Glutamatergic neuron (in vitro differentiated cells): ENCODE measurements around the gene CELF2. TPM values are rescaled to one million over a fixed set of nuclear protein-coding genes. Genes with fewer than 3 reads are reported as not detected.

Experiments
- DNase-seq: peaks from one replicate; pipeline ENCODE4 v3.0.0; 2022
- H3K27ac Mint-ChIP-seq: one replicate; pipeline ENCODE4 v1.8.0; 2020; ENCODE audit warnings: mild to moderate bottlenecking, mixed read lengths, inconsistent platforms; ENCODE audit not compliant: unreplicated experiment
- H3K27me3 Mint-ChIP-seq: one replicate; pipeline ENCODE4 v1.8.0; 2020; ENCODE audit warnings: mild to moderate bottlenecking, moderate library complexity, mixed read lengths, inconsistent platforms; ENCODE audit not compliant: unreplicated experiment
- H3K36me3 Mint-ChIP-seq: one replicate; pipeline ENCODE4 v1.8.0; 2020; ENCODE audit warnings: mild to moderate bottlenecking, mixed read lengths, inconsistent platforms; ENCODE audit not compliant: unreplicated experiment
- H3K4me1 Mint-ChIP-seq: one replicate; pipeline ENCODE4 v1.8.0; 2020; ENCODE audit warnings: mild to moderate bottlenecking, low read depth, mixed read lengths, inconsistent platforms; ENCODE audit not compliant: unreplicated experiment
- H3K4me3 Mint-ChIP-seq: one replicate; pipeline ENCODE4 v1.8.0; 2020; ENCODE audit warnings: mild to moderate bottlenecking, mixed read lengths, inconsistent platforms; ENCODE audit not compliant: unreplicated experiment
- H3K9me3 Mint-ChIP-seq: one replicate; pipeline ENCODE4 v1.8.0; 2020; ENCODE audit warnings: mild to moderate bottlenecking, moderate library complexity, mixed read lengths, inconsistent platforms; ENCODE audit not compliant: unreplicated experiment
- total RNA-seq: library from RNA; stranded (reverse); fragmentation: NEBNext Ultra II Directional; extraction: Animal tissue kit (Norgen Biotek cat#: 25700); gene quantifications from one replicate; pipeline ENCODE4 v1.2.1, GENCODE V29; 2021; ENCODE audit not compliant: unreplicated experiment
- TF ChIP-seq, protein P1 (sequence below): fragments of 200-600 bp; sonication (generic); IDR thresholded peaks from one replicate; pipeline ENCODE4 v1.5.0; 2021; ENCODE audit not compliant: partially characterized antibody, unreplicated experiment

CELF2 gene
- total RNA-seq, 1 donor from 2014 or later = 47.4 TPM

- Mint-ChIP-seq H3K36me3 (no peaks in the 10 kb centered on the region), H3K27ac (peak overlapping the region; percentile 54), H3K9me3 (peaks cover 6% of the 10 kb centered on the region), H3K27me3 (peaks cover 8% of the 10 kb centered on the region), H3K4me1 (peaks cover 30% of the 10 kb centered on the region), H3K4me3 (peak overlapping the region; percentile 78)
- TF ChIP-seq, protein P1, sequence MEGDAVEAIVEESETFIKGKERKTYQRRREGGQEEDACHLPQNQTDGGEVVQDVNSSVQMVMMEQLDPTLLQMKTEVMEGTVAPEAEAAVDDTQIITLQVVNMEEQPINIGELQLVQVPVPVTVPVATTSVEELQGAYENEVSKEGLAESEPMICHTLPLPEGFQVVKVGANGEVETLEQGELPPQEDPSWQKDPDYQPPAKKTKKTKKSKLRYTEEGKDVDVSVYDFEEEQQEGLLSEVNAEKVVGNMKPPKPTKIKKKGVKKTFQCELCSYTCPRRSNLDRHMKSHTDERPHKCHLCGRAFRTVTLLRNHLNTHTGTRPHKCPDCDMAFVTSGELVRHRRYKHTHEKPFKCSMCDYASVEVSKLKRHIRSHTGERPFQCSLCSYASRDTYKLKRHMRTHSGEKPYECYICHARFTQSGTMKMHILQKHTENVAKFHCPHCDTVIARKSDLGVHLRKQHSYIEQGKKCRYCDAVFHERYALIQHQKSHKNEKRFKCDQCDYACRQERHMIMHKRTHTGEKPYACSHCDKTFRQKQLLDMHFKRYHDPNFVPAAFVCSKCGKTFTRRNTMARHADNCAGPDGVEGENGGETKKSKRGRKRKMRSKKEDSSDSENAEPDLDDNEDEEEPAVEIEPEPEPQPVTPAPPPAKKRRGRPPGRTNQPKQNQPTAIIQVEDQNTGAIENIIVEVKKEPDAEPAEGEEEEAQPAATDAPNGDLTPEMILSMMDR = no peak
- no peak for DNase-seq
These were observed 587 bp upstream of the CELF2 start for GRCh38 chr10:11017000-11017569.

DNA sequence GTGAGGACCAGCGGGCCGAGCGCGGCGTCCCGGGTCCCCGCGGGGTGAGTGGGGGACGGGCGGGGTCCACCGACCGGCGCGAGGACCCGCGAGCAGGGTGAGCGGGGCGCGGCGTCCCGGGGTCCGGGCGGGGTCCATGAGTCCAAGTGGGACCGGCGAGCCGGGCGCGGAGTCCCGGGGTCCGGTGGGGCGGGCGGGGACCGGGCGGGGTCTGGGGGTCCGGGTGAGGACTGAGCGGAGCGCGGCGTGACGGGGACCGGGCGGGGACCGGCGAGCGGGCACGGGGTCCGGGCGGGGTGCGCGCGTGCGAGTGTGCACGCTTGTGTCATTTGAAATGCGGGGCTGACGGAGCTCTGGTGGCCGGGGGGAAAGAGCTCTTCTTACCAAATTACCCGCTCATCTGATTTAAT lies 765 bp downstream of the CELF2 start:
- peak; percentile 65 for DNase-seq
- Mint-ChIP-seq H3K4me3 (peak overlapping the region; percentile 88), H3K4me1 (peaks cover 23% of the 10 kb centered on the region), H3K9me3 (peaks cover 3% of the 10 kb centered on the region), H3K36me3 (no peaks in the 10 kb centered on the region), H3K27me3 (peaks cover 5% of the 10 kb centered on the region), H3K27ac (peak overlapping the region; percentile 62)
- TF ChIP-seq, protein P1 = no peak

- TF ChIP-seq, protein P1 = no peak
- H3K36me3 Mint-ChIP-seq = no peaks in the 10 kb centered on the region
- H3K4me3 Mint-ChIP-seq = peak overlapping the region; percentile 88
- peaks cover 5% of the 10 kb centered on the region for H3K27me3 Mint-ChIP-seq
- peaks cover 3% of the 10 kb centered on the region for H3K9me3 Mint-ChIP-seq
- no peak for DNase-seq
- H3K4me1 Mint-ChIP-seq = peaks cover 21% of the 10 kb centered on the region
- peak overlapping the region; percentile 62 for H3K27ac Mint-ChIP-seq
These were observed 1.4 kb downstream of the CELF2 start for GRCh38 chr10:11018855-11019631.

DNA sequence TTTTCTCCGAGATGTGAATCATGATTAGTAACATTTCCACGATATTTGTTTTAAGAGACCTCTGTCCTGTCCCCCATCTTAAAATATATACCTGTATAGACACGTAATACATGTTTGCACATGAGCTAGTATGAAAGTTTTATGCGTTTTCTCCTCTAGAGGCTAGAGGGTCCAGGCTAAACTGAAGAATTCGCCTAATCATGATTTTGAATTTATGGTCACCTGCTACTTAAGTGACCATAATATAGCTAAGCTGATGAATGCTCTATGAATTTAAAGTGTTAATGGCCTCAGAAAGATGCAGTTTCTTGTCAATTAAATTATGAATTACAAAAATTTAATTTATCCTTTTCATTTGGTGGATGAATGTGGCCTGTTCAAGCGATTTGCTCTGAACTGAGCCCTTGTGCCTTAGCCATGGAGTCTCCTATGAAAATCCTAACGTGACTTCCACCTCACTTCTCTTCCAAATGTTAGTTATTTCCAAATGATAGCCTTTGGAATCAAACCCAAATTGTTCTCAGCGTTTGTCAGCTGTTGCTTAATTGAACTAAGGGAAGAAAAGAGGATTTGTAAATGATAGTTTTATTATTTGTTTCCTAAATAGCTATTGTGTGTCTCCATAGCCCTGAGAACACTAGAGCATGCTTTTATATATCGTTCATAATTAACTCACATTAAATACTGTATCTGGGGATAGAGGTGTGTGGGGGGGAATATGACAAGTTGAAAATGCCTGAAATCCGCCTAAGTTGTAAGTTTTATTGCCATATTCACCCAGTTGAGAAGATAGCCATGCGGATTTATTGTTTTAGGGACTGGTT lies 2.3 kb downstream of the CELF2 start:
- Mint-ChIP-seq H3K4me3 (peak overlapping the region; percentile 88), H3K4me1 (peaks cover 21% of the 10 kb centered on the region), H3K27ac (peak overlapping the region; percentile 30), H3K9me3 (peaks cover 3% of the 10 kb centered on the region), H3K36me3 (no peaks in the 10 kb centered on the region), H3K27me3 (peaks cover 5% of the 10 kb centered on the region)
- TF ChIP-seq, protein P1 = no peak
- no peak for DNase-seq
